HG02623 (cell line): ENCODE data around the gene SEC31B.

Experiments used
- ATAC-seq: cut with Tn5 transposase; IDR thresholded peaks from one replicate; pipeline ENCODE4 v1.9.1; 2021; ENCODE audit warnings: moderate library complexity; ENCODE audit not compliant: unreplicated experiment

Gene SEC31B

GRCh38 chr10:100448951-100449350 lies 70.7 kb downstream of the SEC31B start:
- ATAC-seq: no peak

- ATAC-seq: no peak
Observed at GRCh38 chr10:100447663-100448062, 72.0 kb downstream of the SEC31B start.

- no peak for ATAC-seq
Observed at GRCh38 chr10:100446130-100446761, 73.4 kb downstream of the SEC31B start.

GRCh38 chr10:100442548-100442947 lies 77.1 kb downstream of the SEC31B start:
- no peak for ATAC-seq

GRCh38 chr10:100438674-100439315 lies 80.9 kb downstream of the SEC31B start:
- ATAC-seq: no peak
